Effector CD4-positive, alpha-beta T cell (primary cell): Measurements from ENCODE around the gene SCLT1.

Source experiments
- DNase-seq: peaks from one replicate; pipeline ENCODE4 v3.0.0-alpha.2; 2020

Gene SCLT1

GRCh38 chr4:128955751-128956150 is 137.6 kb downstream of the SCLT1 start:
- DNase-seq, result no peak

- DNase-seq, result no peak
These were observed 138.4 kb downstream of the SCLT1 start for GRCh38 chr4:128954941-128955340.

- no peak for DNase-seq
These were observed 142.0 kb downstream of the SCLT1 start for GRCh38 chr4:128951316-128951715.

GRCh38 chr4:128950796-128951195 is 142.5 kb downstream of the SCLT1 start:
- no peak for DNase-seq

- DNase-seq, result no peak
These were observed 146.4 kb downstream of the SCLT1 start for GRCh38 chr4:128946916-128947315.

GRCh38 chr4:128942607-128943006 is 150.7 kb downstream of the SCLT1 start:
- DNase-seq, result no peak

DNA sequence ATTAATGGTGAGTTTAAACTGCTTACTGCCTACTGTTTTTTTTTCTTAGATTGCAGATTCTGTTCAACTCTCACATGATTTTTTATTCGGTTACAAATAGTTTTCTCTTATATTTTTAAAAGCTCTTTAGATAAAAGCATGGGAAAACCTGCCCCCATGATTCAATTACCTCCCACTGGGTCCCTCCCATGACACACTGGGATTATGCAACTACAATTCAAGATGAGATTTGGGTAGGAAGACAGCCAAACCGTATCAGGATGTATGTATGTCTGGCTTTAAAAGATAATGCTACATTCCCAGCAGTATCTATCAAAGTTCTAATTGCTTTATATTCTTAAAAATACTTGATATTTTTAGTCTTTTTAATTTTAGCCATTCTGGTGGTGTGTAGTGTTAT is 152.4 kb downstream of the SCLT1 start:
- no peak for DNase-seq

- DNase-seq, result no peak
These were observed 163.3 kb downstream of the SCLT1 start for GRCh38 chr4:128930051-128930450.

DNA sequence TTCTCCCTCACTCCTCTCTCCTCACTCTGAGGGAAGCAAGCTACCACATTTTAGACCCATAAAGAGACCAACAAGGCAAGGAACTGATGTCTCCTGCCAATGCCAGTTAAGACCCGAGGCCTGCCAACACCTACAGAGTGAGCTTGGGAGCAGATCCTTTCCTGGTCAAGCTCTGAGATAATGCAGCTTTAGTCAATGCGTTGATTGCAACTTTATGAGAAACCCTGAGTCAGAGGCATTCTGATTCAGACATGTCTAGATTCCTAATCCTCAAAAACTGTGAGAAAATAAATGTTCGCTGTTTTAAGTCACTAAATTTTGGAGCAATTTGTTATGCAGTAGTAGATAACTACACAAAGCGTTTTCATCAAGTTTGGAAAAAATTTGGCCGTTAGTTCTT is 168.4 kb downstream of the SCLT1 start:
- no peak for DNase-seq

DNA sequence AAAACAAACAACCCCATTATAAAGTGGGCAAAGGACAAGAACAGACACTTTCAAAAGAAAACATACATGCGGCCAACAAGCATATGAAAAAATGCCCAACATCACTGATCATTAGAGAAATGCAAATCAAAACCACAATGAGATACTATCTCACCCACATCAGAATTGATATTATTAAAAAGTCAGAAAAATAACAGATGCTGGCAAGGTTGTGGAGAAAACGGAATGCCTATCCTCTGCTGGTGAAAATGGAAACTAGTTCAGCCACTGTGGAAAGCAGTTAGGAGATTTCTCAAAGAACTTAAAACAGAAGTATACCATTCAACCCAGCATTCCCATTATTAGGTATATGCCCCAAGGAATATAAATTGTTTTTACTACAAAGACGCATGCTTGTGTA is 171.4 kb downstream of the SCLT1 start:
- DNase-seq, result no peak

DNA sequence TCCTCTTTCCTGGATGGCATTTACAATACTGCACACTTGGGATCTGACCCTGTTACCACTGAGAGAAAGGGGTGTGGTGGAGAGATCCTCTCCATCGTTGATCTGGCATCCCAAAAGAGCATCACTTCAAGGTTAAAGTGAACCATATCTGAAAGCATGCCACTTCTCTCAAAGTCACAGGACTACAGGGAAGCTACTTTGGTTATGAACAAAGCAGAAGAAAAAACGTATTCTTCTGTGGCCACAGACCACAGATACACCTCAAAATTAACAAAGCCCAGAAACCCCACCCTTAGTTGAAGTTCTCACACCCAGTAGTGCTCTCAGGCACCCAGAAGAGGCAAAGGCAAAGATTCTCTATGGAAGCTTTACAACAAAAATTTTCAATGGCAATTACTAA is 175.6 kb downstream of the SCLT1 start:
- no peak for DNase-seq

DNA sequence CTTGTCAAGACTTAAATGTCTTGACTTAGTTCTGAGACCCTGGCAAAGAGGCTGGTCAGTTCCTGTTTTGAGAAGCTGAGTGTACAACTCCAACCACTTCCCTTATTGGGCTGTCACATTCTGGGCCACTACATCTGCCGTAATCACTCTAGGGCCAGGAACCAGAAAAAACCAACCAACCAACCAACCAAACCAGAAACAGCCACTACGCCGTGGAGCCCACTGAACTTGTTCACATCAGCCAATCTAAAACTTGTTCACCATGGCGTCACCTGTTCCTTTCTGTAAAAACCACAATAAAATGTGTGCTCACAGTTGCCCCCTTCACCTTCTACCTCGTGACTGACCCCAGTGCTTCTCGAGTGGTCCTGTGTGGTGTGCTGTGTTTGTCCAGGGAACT is 176.5 kb downstream of the SCLT1 start:
- no peak for DNase-seq

GRCh38 chr4:128915544-128915943 is 177.8 kb downstream of the SCLT1 start:
- no peak for DNase-seq

DNA sequence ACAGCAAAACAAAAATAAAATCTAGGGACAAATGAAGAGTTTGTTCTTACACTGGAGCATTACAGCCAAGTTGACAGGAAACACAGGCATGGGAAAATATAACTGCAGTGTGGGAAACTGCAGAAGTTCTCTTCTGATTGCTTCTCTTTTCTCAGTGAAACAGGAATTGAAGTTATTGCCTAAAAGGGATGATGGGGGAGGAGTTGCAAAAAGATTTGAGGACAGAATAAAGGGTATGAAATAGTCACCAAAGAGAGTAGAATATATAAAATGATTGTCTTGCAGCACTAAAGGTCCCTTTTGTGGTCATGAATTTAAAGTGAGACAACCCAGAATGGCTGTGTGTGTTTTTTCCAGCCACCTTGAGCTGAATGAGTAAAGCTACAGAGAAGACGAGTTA is 180.1 kb downstream of the SCLT1 start:
- DNase-seq, result no peak

DNA sequence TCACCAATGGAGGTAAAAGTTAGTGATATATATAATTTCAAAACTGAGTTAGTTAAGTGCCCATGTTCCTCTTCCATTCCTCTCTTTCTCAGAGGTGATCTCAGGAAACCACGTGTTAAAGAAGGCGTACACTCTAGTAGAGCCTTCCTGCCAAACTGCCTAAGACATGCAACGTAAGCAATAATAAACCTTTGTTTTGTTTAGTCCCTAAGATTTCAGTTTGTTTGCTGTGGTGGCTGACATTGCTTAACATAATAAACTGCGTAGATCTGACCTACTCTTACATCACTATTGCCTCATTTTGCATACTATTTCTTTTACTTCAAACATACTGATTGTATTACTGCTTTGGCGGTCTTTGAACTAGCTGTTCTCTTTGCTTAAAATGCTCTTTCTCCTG is 184.6 kb downstream of the SCLT1 start:
- no peak for DNase-seq

DNA sequence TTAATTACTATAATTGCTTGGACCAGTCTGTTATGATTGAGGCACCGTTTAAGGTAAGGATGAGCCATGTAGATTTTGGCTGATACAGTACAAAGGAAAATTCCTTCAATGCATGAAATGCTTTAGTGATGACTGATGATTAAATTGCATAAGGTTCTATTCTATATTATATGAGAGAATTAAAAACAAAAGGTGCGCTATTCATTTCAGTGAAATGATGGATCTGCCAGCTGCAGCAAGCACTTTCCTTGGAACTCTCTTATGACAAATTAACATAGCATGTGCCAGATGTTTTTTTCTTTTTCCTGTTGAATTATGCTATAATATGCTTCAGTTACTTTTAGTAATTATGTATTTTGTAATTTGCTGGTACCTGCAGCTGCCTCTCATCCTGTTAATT is 185.4 kb downstream of the SCLT1 start:
- no peak for DNase-seq

- no peak for DNase-seq
These were observed 186.8 kb downstream of the SCLT1 start for GRCh38 chr4:128906581-128906980.

GRCh38 chr4:128904821-128905220 is 188.5 kb downstream of the SCLT1 start:
- no peak for DNase-seq

DNA sequence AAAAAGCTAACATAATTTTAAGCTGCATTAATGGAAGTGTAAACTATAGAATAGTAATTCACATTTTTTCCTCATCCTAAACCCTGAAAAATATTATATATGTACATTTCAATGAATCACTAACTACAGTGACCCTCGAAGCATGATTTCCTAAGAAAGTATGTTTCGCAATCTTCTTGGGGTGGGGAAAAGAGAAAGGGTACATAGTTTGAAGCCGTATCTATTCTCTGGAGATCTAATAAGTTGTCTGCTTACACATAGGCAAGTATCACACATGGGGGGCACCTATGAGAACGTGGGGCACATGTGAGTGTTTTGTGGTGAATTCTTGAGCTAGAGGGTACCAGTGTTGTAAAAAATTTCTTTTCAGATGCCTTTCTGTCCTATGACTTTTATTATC is 212.7 kb downstream of the SCLT1 start:
- DNase-seq, result no peak

DNA sequence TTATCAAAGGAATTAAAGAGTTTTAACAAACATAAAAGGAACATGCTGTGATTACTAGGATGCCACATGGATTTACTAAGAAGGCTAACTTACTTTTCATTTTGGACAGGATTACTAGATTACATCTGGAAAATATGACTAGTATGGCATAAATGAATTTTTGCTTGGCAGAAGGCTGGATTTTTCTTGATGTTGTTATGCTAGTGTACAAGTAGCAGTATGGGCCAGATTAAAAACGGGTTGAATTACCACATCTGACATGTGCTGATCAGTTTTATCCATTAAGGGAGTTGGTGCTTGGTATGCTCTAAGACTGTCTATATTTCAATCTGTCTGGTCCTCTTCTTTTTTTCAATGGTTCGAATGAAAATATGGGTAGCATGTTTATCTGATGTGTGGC is 213.4 kb downstream of the SCLT1 start:
- no peak for DNase-seq

GRCh38 chr4:128879283-128879682 is 214.1 kb downstream of the SCLT1 start:
- no peak for DNase-seq

GRCh38 chr4:128877934-128878333 is 215.4 kb downstream of the SCLT1 start:
- no peak for DNase-seq

DNA sequence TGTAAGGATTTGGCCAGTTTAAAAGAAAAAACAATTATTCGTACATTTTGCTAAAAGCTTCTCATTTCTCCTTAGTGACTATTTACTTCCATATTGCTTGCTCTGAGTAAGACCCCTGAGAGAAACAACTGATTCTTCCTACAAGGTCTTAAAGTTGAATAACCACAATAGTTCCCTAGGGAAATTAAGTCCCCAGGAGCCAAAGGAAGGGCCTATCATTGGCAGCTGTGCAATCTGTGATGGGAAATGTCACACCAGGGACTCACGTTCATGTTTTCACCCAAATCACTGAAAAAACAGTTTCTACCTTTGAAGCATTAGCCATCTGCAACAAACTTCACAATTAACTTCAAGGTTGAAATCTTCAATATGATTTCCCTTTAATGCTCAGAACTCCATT is 217.1 kb downstream of the SCLT1 start:
- DNase-seq, result no peak

- DNase-seq, result no peak
These were observed 221.4 kb downstream of the SCLT1 start for GRCh38 chr4:128871948-128872347.

- DNase-seq, result no peak
These were observed 223.4 kb downstream of the SCLT1 start for GRCh38 chr4:128869776-128870509.
